K562 (cell line): ENCODE data around the gene MUCL1. TPM values are rescaled to one million over a fixed set of nuclear protein-coding genes. Genes with fewer than 3 reads are reported as not detected.

ENCODE experiments used
- ATAC-seq: fragments of 200-7000 bp; cut with Tn5 transposase; 3 replicates; pipeline ENCODE4 v1.9.1; 2020; ENCODE audit warnings: moderate library complexity
- BruUV-seq: library from RNA; stranded (reverse); fragments of 400-500 nt; replicated peaks from 2 replicates; lab custom pipeline; 2021; lab: Mats Ljungman, UMichigan
- CTCF ChIA-PET: fragments of 300-600 bp; formaldehyde crosslinking; extraction: SDS; loops from one replicate; lab custom pipeline; 2021; ENCODE audit warnings: low intra/inter-chr PET ratio; lab: Yijun Ruan, JAX
- POLR2A ChIA-PET: fragments of 300-600, 350-650 bp; sonication (Branson Sonifier 250); formaldehyde crosslinking; extraction: SDS; loops from one replicate; lab custom pipeline; 2021; ENCODE audit warnings: antibody characterized with exemption, inconsistent platforms; lab: Yijun Ruan, JAX
- DNase-seq, 4 experiments: peaks; one replicate each; pipeline versions ENCODE4 v3.0.0 to v3.0.0-alpha.2; 2011 to 2018; ENCODE audit warnings: low spot score in 3 of 4, mixed read lengths in 3 of 4; ENCODE audit errors: extremely low read depth in 1 of 4
- FAIRE-seq: peaks from 2 replicates; lab custom pipeline; 2011; peaks lifted over from hg19 to GRCh38; lab: Jason Lieb, UNC
- H2AFZ ChIP-seq: 2 replicates; pipeline ENCODE4 v1.6.0; 2011; ENCODE audit warnings: low read depth, low read length, control low read depth, inconsistent platforms
- H3K27ac ChIP-seq: fragments of 200-600 bp; 3 replicates; pipeline ENCODE4 v1.8.0; 2011; ENCODE audit warnings: low read depth, mild to moderate bottlenecking, control low read depth, inconsistent platforms, low read length, moderate library complexity, mixed read lengths; ENCODE audit errors: extremely low read depth
- H3K27me3 ChIP-seq, 2 experiments: fragments of 300-600 bp in 1 of 2; 2 replicates in 1 of 2; 3 replicates in 1 of 2; pipeline versions ENCODE4 v1.6.0 to v1.8.0; 2011; ENCODE audit warnings: inconsistent platforms in 2 of 2, low read length in 2 of 2, mild to moderate bottlenecking in 1 of 2, mixed read lengths in 1 of 2, moderate library complexity in 1 of 2; ENCODE audit not compliant: control insufficient read depth in 2 of 2, insufficient read depth in 2 of 2
- H3K36me3 ChIP-seq: fragments of 300-600 bp; 3 replicates; pipeline ENCODE4 v1.8.0; 2011; ENCODE audit warnings: mild to moderate bottlenecking, low read length, inconsistent platforms; ENCODE audit not compliant: control insufficient read depth, insufficient read depth
- H3K4me1 ChIP-seq, 2 experiments: fragments of 200-600 bp in 1 of 2; replicated peaks in 1 of 2; 2 replicates in 1 of 2; 3 replicates in 1 of 2; pipeline versions ENCODE4 v1.5.1 to v1.8.0; 2011; ENCODE audit warnings: inconsistent platforms in 2 of 2, low read length in 2 of 2, mild to moderate bottlenecking in 1 of 2, mixed read lengths in 1 of 2, moderate library complexity in 1 of 2; ENCODE audit not compliant: control insufficient read depth in 2 of 2, insufficient read depth in 2 of 2
- H3K4me2 ChIP-seq: 2 replicates; pipeline ENCODE4 v1.6.1; 2011; ENCODE audit warnings: low read length, control low read depth, inconsistent platforms, mixed read lengths; ENCODE audit not compliant: insufficient read depth
- H3K4me3 ChIP-seq: fragments of 200-600 bp; sonication (generic), shearing (Covaris generic); 2 replicates; pipeline ENCODE4 v1.5.1; 2016; ENCODE audit warnings: control low read depth, inconsistent platforms
- H3K79me2 ChIP-seq: fragments of 200-600 bp; 3 replicates; pipeline ENCODE4 v1.8.0; 2011; ENCODE audit warnings: low read length, inconsistent platforms; ENCODE audit not compliant: control insufficient read depth, insufficient read depth
- H3K9ac ChIP-seq, 2 experiments: 2 replicates each; pipeline versions ENCODE4 v1.6.0 to v1.6.1; 2011; ENCODE audit warnings: low read depth in 2 of 2, low read length in 2 of 2, control low read depth in 1 of 2, inconsistent platforms in 1 of 2, mild to moderate bottlenecking in 1 of 2, mixed read lengths in 1 of 2; ENCODE audit not compliant: insufficient read depth in 1 of 2
- H3K9me1 ChIP-seq: one replicate; pipeline ENCODE4 v1.6.0; 2011; ENCODE audit warnings: inconsistent platforms, mild to moderate bottlenecking, low read length, moderate library complexity; ENCODE audit not compliant: control insufficient read depth, insufficient read depth
- H3K9me3 ChIP-seq: replicated peaks from 2 replicates; pipeline ENCODE4 v1.5.1; 2011; ENCODE audit warnings: low read depth, low read length, inconsistent platforms; ENCODE audit not compliant: control insufficient read depth, insufficient read depth
- H4K20me1 ChIP-seq: replicated peaks from 2 replicates; pipeline ENCODE4 v1.6.1; 2011; ENCODE audit warnings: low read length, inconsistent platforms, mixed read lengths; ENCODE audit not compliant: control insufficient read depth, insufficient read depth
- ARHGAP35 ChIP-seq: fragments of 450-650 bp; IDR thresholded peaks from 2 replicates; pipeline ENCODE4 v1.6.1; 2018; ENCODE audit not compliant: partially characterized antibody
- KDM5B ChIP-seq: fragments of 200-600 bp; sonication (generic); IDR thresholded peaks from 2 replicates; pipeline ENCODE4 v1.6.1; 2012; ENCODE audit warnings: low read depth, mild to moderate bottlenecking, moderate library complexity, low read length, control low read depth, inconsistent platforms; ENCODE audit not compliant: insufficient replicate concordance
- MCM5 ChIP-seq: fragments of 450-650 bp; IDR thresholded peaks from 2 replicates; pipeline ENCODE4 v1.6.1; 2016; ENCODE audit warnings: low read depth
- POLR2AphosphoS5 ChIP-seq: IDR thresholded peaks from 2 replicates; pipeline ENCODE4 v1.6.1; 2011; ENCODE audit warnings: mild to moderate bottlenecking, low read depth, low read length, moderate library complexity; ENCODE audit not compliant: control insufficient read depth, insufficient read depth
- POLR3A ChIP-seq: IDR thresholded peaks from 2 replicates; pipeline ENCODE4 v1.6.1; 2011; ENCODE audit warnings: borderline replicate concordance, mild to moderate bottlenecking, moderate library complexity; ENCODE audit not compliant: insufficient read length, insufficient read depth; ENCODE audit errors: extremely low read depth
- RBM34 ChIP-seq: fragments of 200-400 bp; formaldehyde crosslinking; IDR thresholded peaks from 2 replicates; pipeline ENCODE4 v1.6.1; 2018; ENCODE audit warnings: low read length, borderline replicate concordance; ENCODE audit not compliant: insufficient read depth
- SP2 ChIP-seq: IDR thresholded peaks from 2 replicates; pipeline ENCODE4 v1.6.1; 2011; ENCODE audit warnings: mild to moderate bottlenecking, low read depth, low read length, moderate library complexity; ENCODE audit not compliant: poor library complexity, severe bottlenecking; ENCODE audit errors: extremely low read depth
- TGIF2 ChIP-seq: sonication (generic); formaldehyde crosslinking; IDR thresholded peaks from 2 replicates; pipeline ENCODE4 v1.8.1; 2022; ENCODE audit warnings: mild to moderate bottlenecking, missing genetic modification reagents, moderate library complexity
- ZEB2 ChIP-seq: fragments of 450-650 bp; IDR thresholded peaks from 2 replicates; pipeline ENCODE4 v1.6.1; 2016
- WGBS: fragments of 100-300 bp; shearing (Covaris generic); methylation state at CpG from one replicate; pipeline ENCODE4 v1.1.6; 2016; ENCODE audit warnings: low coverage, mixed read lengths; ENCODE audit not compliant: insufficient coverage; ENCODE audit errors: missing lambda C conversion rate; 5-methylcytosine and 5-hydroxymethylcytosine counted together
- in situ Hi-C: fragments of 300-500 bp; cut with MboI; formaldehyde crosslinking; loops from 4 replicates; pipeline ENCODE4 v1.15.0; 2018; ENCODE audit warnings: inconsistent platforms, mixed read lengths
- intact Hi-C: fragments of 100-400 bp; cut with micrococcal nuclease; formaldehyde crosslinking; loops from 2 replicates; pipeline ENCODE4 v1.14.2; 2022
- polyA plus RNA-seq, 8 experiments: library from polyadenylated mRNA; depleted of rRNA in 4 of 8; stranded (reverse) in 5 of 8; unstranded in 3 of 8; fragments of >200 nt; fragmentation: Nextera tagmentation in 2 of 8; fragmentation: Illumina TruSeq in 1 of 8; extraction: Ambion mirVana in 2 of 8; extraction: Trizol in 1 of 8; gene quantifications; 2 replicates each; pipeline versions ENCODE4 v1.2.1 to v1.2.3, GENCODE V29; 2011 to 2014; ENCODE audit warnings: inconsistent platforms in 1 of 8, missing spikeins in 1 of 8
- total RNA-seq, 7 experiments: library from RNA; depleted of rRNA in 6 of 7; stranded (reverse); fragments of >200 nt in 6 of 7; fragmentation: Illumina TruSeq in 2 of 7; extraction: Trizol in 2 of 7; gene quantifications; 2 replicates each; pipeline versions ENCODE4 v1.2.1 to v1.2.3, GENCODE V29; 2011 to 2021; ENCODE audit warnings: low replicate concordance in 1 of 7
- TF ChIP-seq, protein P1 (sequence below): fragments of 450-650 bp; formaldehyde crosslinking; IDR thresholded peaks from 2 replicates; pipeline ENCODE4 v1.4.0; 2022; ENCODE audit warnings: mild to moderate bottlenecking, moderate library complexity

MUCL1 gene
- total and polyA plus RNA-seq, 9 of the 15 experiments (the other 6 are each of a cell fraction or from before 2014, with no cell fraction given) = not detected

DNA sequence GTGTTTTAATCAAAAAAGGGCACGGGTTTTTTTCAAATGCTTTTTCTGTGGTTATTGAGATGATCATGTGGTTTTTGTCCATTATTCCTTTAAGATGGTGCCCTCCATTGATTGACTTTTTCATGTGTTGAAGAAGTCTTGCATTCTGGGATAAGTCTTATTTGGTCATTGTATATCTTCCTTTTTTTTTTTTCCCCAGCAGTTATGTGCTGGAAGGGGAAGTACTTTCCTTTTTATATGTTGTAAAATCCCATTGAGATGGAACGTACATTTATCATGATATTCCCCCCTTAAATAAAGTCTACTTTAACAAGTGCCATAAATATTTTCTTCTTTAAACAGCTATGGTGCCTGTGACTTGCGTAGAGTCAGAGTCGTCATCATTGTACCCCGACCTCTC is 24.8 kb upstream of the MUCL1 start:
- H3K4me2 ChIP-seq = no peak overlapping the region
- ATAC-seq (no peak), FAIRE-seq (no peak), DNase-seq (no peak)
- no peak overlapping the region for H3K4me3 ChIP-seq
- H3K9ac ChIP-seq = no peak overlapping the region
- no peaks in the 10 kb centered on the region for H3K79me2 ChIP-seq
- H3K9me3 ChIP-seq = no peaks in the 10 kb centered on the region
- H2AFZ ChIP-seq = no peak overlapping the region
- in situ Hi-C loops = no loop called here
- POLR2A ChIA-PET = no interaction called here
- no peak for TF ChIP-seq RBM34
- TF ChIP-seq POLR2AphosphoS5 = no peak
- TF ChIP-seq ZEB2 = no peak
- no peak for TF ChIP-seq ARHGAP35
- no peak for TF ChIP-seq KDM5B
- TF ChIP-seq TGIF2 = no peak
- no peak for TF ChIP-seq MCM5
- TF ChIP-seq, protein P1, sequence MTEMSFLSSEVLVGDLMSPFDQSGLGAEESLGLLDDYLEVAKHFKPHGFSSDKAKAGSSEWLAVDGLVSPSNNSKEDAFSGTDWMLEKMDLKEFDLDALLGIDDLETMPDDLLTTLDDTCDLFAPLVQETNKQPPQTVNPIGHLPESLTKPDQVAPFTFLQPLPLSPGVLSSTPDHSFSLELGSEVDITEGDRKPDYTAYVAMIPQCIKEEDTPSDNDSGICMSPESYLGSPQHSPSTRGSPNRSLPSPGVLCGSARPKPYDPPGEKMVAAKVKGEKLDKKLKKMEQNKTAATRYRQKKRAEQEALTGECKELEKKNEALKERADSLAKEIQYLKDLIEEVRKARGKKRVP (CRISPR knock-in tag) = no peak
- TF ChIP-seq POLR3A = no peak
- TF ChIP-seq SP2 = no peak
- no TSS peak for BruUV-seq
- no peaks in the 10 kb centered on the region for H3K9me1 ChIP-seq
- H3K27me3 ChIP-seq = no peaks in the 10 kb centered on the region
- H3K27ac ChIP-seq = no peak overlapping the region
- no peaks in the 10 kb centered on the region for H4K20me1 ChIP-seq
- H3K36me3 ChIP-seq = no peaks in the 10 kb centered on the region
- intact Hi-C loops = no loop called here
- WGBS = 0% methylated on average over 5 of the region's 5 CpGs
- no peaks in the 10 kb centered on the region for H3K4me1 ChIP-seq
- CTCF ChIA-PET = no interaction called here
